ENCODE results near the gene UPP1. TPM values are rescaled to one million over a fixed set of nuclear protein-coding genes. Genes with fewer than 3 reads are reported as not detected.
A peak's percentile ranks its signal among the peaks of the same experiment; 100 is the strongest.

Gene UPP1
- total RNA-seq, 1 donor from 2014 or later, result 61.0 TPM

GRCh38 chr7:48085433-48085791 is 3.7 kb upstream of the UPP1 start:
- intact Hi-C loops (cut with DNase I), result no loop called here

GRCh38 chr7:48085942-48086341 is 3.1 kb upstream of the UPP1 start:
- DNase-seq (no peak), ATAC-seq (no peak)
- peaks cover 57% of the 10 kb centered on the region for H3K4me1 ChIP-seq
- intact Hi-C loops (cut with DNase I), result no loop called here
- H3K27me3 ChIP-seq (ENCODE audit: low read depth), result no peaks in the 10 kb centered on the region
- H3K4me3 ChIP-seq, result no peak overlapping the region
- H3K27ac ChIP-seq, result no peak overlapping the region
- TF ChIP-seq CTCF (IDR thresholded peaks at IDR 0.05), result no peak
- no peaks in the 10 kb centered on the region for H3K9me3 ChIP-seq
- peaks cover 7% of the 10 kb centered on the region for H3K36me3 ChIP-seq

More at GRCh38 chr7:48085433-48085791, 3.7 kb upstream of the UPP1 start:
- Histone ChIP-seq H3K27me3 (ENCODE audit: low read depth) (no peaks in the 10 kb centered on the region), H3K9me3 (no peaks in the 10 kb centered on the region), H3K27ac (peak overlapping the region; percentile 44), H3K36me3 (peaks cover 2% of the 10 kb centered on the region), H3K4me1 (peaks cover 51% of the 10 kb centered on the region), H3K4me3 (no peak overlapping the region)
- DNase-seq, result no peak
- ATAC-seq, result no peak
- TF ChIP-seq CTCF (IDR thresholded peaks at IDR 0.05), result no peak

DNA sequence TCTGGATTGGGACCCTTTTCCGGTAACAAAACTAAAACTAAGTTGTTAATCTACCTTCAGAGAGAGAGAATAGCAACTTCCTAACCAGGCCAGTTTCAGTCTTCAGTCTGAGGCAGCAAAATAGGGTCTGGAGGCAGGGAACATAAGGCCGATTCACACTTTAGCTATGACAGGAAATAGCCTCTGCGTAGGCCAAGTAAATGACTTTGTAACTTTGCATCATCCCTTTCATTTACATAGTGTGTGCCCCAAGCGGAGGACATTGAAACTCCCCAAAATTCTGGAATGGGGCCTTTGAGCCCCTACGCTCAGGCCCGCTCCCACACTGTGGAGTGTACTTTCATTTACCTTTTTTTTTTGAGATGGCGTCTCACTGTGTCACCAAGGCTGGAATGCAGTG is 1.7 kb upstream of the UPP1 start:
- no peak for TF ChIP-seq CTCF (IDR thresholded peaks at IDR 0.05)
- H3K9me3 ChIP-seq, result no peaks in the 10 kb centered on the region
- ATAC-seq (no peak), DNase-seq (no peak)
- intact Hi-C loops (cut with DNase I), result no loop called here
- peak overlapping the region; percentile 95 for H3K27ac ChIP-seq
- H3K4me1 ChIP-seq, result peaks cover 71% of the 10 kb centered on the region
- peaks cover 20% of the 10 kb centered on the region for H3K36me3 ChIP-seq
- no peak overlapping the region for H3K4me3 ChIP-seq
- no peaks in the 10 kb centered on the region for H3K27me3 ChIP-seq (ENCODE audit: low read depth)

DNA sequence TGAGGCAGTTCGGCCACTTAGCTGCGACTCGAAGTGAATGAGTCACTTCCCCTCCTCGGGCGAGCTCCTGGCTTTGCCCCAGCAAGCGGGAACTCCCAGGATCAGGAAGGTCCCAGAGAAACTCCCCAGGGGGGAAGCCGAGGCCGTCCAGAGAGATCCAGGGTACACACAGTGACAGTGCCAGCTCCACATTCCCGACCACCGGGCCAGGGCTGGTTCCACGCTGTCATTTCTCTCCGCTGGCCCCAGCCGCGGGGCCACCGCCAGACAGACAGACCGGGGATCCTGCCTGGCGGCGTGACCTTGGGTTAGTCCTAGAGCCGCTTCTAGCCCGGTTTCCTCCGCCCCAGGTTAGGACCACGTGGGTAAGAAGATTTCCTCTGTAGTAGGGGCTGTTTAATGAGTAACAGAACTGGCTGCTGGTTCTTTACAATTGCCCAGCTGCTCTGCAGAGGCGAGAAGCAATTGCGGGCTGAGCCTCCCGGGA is 463 bp upstream of the UPP1 start:
- ATAC-seq (peak; percentile 82), DNase-seq (peak; percentile 94)
- Histone ChIP-seq H3K36me3 (peaks cover 30% of the 10 kb centered on the region), H3K27ac (peak overlapping the region; percentile 95), H3K27me3 (ENCODE audit: low read depth) (no peaks in the 10 kb centered on the region), H3K4me1 (peaks cover 76% of the 10 kb centered on the region), H3K9me3 (no peaks in the 10 kb centered on the region), H3K4me3 (peak overlapping the region; percentile 93)
- TF ChIP-seq CTCF (IDR thresholded peaks at IDR 0.05), result no peak
- intact Hi-C loops (cut with DNase I), result no loop called here

DNA sequence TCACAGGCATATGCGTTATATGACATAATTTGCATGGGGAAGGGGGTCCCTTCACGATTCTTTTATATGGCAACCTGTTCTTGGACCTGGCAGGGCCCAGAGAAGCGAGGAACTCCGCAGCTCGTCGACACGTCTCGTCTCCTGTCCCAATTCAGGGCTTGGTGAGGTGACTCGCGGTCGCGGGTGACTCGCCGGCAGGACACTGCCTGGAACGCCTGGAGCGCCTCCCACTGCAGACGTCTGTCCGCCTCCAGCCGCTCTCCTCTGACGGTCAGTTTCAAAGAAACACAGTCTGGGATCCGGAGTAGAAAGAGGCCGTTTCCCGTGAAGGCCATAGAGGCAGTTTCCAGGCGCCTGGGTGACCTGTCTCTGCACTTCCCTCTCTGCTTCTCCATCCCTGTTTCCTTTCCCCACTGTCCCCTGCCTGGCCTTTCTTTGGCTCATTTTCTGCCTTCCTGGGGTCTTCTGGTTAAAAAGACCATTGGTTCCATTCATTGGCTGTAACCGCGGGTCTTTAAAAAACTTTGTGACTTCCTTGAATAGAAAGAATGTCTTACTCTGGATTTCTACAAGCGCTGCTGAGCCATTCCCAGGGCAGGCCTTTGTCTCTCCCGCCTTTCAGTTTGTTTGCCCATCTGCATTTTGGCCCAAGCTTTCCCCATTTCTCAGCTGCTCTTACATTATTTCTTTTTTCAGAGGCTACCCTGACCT is 1.2 kb downstream of the UPP1 start:
- ATAC-seq (peak in 1 of 2 donors; percentile 3), DNase-seq (peak; percentile 67)
- Histone ChIP-seq H3K4me3 (peak overlapping the region; percentile 93), H3K27me3 (ENCODE audit: low read depth) (no peaks in the 10 kb centered on the region), H3K4me1 (peaks cover 78% of the 10 kb centered on the region), H3K27ac (peak overlapping the region; percentile 95), H3K9me3 (no peaks in the 10 kb centered on the region), H3K36me3 (peaks cover 47% of the 10 kb centered on the region)
- intact Hi-C loops (cut with DNase I), result no loop called here
- TF ChIP-seq CTCF (IDR thresholded peaks at IDR 0.05), result no peak
